Head of caudate nucleus (tissue), 42 donors: Measurements from ENCODE around the gene DMXL1.
"Not testable (repeated sequence)": the region's sequence is repeated elsewhere in the genome, so short reads cannot be mapped to it uniquely, and the experiment has no call there.

Experiments used
- DNase-seq, 42 donors: peaks; one replicate each; pipeline versions ENCODE4 v3.0.0 to v3.0.0-alpha.2; 2020 to 2021; ENCODE audit warnings: mixed read lengths in 7 of 42
- intact Hi-C: fragments of 100-400 bp; cut with DNase I; formaldehyde crosslinking; loops from one replicate; pipeline ENCODE4 v1.15.0; 2022

DMXL1 gene

GRCh38 chr5:119058979-119059529, 11.8 kb upstream of the DMXL1 start:
- intact Hi-C loops: no loop called here
- no peak for DNase-seq

GRCh38 chr5:119059740-119060255, 11.1 kb upstream of the DMXL1 start:
- intact Hi-C loops: no loop called here

DNA sequence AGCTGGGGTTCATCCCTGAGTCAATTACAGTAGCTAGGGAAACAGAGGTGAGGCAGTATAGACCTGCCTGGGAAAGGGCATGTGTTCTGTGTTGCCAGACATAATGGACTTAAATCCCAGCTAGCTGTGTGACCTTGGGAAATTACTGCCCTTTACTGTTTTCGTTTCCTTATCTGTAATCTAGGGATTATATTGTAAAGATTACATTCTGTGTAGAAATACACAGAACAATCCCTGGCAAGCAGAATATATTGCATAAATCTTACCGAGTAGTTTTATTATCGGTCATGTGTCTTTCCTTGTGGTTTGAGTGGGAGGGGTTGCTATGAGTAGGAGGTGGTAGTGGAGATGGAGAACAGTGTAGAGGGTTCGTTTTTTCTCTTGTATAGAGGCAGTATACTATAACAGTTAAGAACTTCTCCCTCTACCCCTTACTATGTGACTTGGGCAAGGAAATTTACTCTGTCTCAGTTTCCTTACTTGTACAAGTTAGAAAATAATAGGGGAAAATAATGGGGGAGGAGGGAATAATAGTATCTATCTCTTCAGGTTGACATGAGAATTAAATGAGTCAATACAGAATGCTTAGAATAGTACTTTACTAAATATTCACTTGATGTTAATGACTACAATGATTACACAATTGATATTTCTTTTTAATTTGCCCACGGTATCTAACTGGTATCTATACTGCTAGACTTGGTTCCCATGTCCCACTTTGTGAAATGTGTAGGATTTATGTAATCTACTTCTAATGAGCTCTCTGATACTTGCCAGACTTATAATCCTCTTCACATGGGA, 7.1 kb upstream of the DMXL1 start:
- intact Hi-C loops: no loop called here
- DNase-seq: peak in 4 of 42 donors; percentile 3 to 23 (median 16)

More at GRCh38 chr5:119059740-119060255, 11.1 kb upstream of the DMXL1 start:
- DNase-seq: no peak

- DNase-seq: no peak
- intact Hi-C loops: no loop called here
Measured at GRCh38 chr5:119067450-119067849, 3.4 kb upstream of the DMXL1 start.

GRCh38 chr5:119070578-119070827, 384 bp upstream of the DMXL1 start:
- peak in 11 of 42 donors; percentile 80 to 94 (median 85) for DNase-seq

DNA sequence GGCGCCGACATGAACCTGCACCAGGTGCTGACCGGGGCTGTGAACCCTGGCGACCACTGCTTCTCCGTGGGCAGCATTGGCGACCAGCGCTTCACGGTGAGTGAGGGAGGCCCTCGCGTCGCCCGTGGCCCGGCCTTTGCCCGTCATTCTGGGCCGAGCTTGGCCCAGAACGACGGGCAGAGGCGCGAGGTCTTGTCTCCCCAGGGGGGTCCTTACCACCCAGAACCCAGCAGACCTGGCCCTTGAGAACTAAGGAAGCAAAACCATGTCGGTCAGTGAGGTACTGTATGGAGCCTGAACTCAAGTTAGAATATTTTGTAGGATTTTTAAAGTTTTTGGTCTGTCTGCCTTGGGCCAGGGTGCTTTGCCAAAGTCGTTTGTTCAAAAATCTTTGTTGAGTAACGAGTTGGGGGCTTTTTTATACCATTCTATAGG, 691 bp downstream of the DMXL1 start:
- DNase-seq: peak in 1 of 42 donors; percentile 38
- intact Hi-C loops: loop anchor here (2.0 to 10.0 kb wide), 2 partner anchors 83 to 193 kb away; partner anchors contain the start of gene DTWD2

More at GRCh38 chr5:119070578-119070827, 384 bp upstream of the DMXL1 start:
- intact Hi-C loops: loop anchor here (2.0 to 10.0 kb wide), 2 partner anchors 82 to 194 kb away; partner anchors contain the start of gene DTWD2

GRCh38 chr5:119072496-119072895, 1.6 kb downstream of the DMXL1 start:
- DNase-seq: no peak
- intact Hi-C loops: loop anchor here (10.0 kb wide), 1 partner anchor 192 kb away; no protein-coding TSS in a partner anchor

GRCh38 chr5:119073746-119074337, 3.0 kb downstream of the DMXL1 start:
- intact Hi-C loops: loop anchor here (10.0 kb wide), 1 partner anchor 191 kb away; no protein-coding TSS in a partner anchor
- not testable (repeated sequence) for DNase-seq

DNA sequence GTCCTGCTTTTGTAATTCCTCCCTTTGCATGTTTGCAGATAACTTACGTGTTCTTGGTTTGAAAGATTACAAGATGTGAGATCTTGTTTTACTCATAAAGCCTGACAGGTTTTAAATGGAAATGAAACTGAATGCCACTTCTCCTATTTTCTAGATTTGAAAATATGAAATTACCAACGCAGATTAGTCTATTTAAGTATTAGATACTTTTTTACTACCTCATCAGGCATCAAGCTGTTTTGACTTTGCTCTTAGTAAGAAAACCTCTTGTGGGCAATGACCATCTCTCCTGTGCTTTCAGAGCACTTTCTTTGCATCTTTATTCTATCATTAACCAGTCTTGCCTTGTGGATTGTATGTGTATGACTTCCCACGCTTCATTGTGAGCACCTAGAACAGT, 3.5 kb downstream of the DMXL1 start:
- intact Hi-C loops: loop anchor here (10.0 kb wide), 1 partner anchor 190 kb away; no protein-coding TSS in a partner anchor
- DNase-seq: no peak

DNA sequence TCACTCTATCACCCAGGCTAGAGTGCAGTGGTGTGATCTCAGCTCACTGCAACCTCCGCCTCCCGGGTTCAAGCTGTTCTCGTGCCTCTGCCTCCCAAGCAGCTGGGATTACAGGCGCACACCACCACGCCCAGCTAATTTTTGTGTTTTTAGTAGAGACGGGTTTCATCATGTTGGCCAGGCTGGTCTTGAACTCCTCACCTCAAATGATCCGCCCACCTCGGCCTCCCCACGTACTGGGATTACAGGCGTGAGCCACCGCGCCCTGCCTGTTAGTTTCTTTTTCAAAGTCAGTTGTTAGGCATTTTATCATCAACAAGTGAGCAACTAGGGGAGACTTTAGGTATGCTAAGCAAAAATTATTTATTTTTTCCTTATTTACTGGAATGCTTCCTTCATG, 4.4 kb downstream of the DMXL1 start:
- DNase-seq: not testable (repeated sequence)
- intact Hi-C loops: loop anchor here (10.0 kb wide), 1 partner anchor 190 kb away; no protein-coding TSS in a partner anchor

- DNase-seq: no peak
- intact Hi-C loops: loop anchor here (10.0 kb wide), 1 partner anchor 189 kb away; no protein-coding TSS in a partner anchor
Measured at GRCh38 chr5:119076080-119076479, 5.2 kb downstream of the DMXL1 start.

- intact Hi-C loops: loop anchor here (10.0 kb wide), 1 partner anchor 187 kb away; no protein-coding TSS in a partner anchor
- DNase-seq: no peak
Measured at GRCh38 chr5:119077444-119077843, 6.6 kb downstream of the DMXL1 start.

DNA sequence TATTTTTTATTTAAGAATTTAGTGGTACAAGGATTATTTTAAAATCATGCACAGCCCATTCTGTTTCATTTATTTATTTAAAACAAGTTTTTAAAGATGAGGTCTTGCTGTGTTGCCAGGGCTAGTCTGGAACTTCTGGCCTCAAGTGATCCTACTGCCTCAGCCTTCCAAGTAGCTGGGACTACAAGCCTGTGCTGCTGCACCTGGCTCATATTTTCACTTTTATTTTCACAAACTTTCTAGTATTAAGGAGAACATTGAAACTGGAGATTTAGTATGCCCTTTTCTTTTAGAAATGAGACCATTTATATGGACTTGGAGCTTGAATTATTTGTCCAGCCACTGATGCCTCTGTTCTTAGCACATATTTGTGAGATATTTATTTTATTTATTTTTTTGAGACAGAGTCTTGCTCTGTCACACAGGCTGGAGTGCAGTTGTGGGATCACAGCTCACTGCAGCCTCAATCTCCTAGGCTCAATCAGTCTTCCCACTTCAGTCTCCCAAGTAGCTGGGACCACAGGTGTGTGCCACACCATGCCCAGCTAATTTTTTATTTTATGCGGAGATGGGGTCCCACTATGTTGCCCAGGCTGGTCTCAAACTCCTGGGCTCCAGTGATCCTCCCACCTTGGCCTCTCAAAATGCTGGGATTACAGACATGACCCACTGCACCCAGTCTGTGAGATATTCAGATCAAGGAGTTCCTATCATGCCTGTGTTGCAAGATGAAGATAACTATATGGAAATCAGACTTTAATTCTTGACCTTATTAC, 7.4 kb downstream of the DMXL1 start:
- intact Hi-C loops: loop anchor here (10.0 kb wide), 1 partner anchor 187 kb away; no protein-coding TSS in a partner anchor
- no peak for DNase-seq

DNA sequence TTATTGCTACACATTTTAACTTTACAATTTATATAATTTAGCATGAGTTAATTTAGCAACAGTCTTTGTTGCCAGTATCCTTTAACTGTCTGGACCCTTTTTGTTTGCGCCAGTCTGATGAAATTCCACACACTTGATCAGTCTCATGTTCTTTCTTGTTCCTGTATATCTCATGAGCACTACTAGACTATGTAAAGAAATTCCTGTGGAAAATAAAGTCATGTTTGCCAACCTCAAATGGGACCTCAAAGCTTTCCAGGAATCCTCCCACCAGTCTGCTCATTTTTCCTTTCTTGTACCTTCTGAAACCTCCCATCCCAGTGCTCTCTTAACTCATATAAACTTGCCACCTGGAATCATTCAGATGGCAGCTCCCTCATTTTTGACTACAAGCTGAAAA, 8.0 kb downstream of the DMXL1 start:
- peak in 2 of 42 donors; percentile 3 to 43 for DNase-seq
- intact Hi-C loops: loop anchor here (10.0 kb wide), 1 partner anchor 186 kb away; no protein-coding TSS in a partner anchor

- intact Hi-C loops: loop anchor here (10.0 kb wide), 1 partner anchor 185 kb away; no protein-coding TSS in a partner anchor
Measured at GRCh38 chr5:119079318-119079921, 8.5 kb downstream of the DMXL1 start.

GRCh38 chr5:119080936-119081335, 10.0 kb downstream of the DMXL1 start:
- intact Hi-C loops: no loop called here
- no peak for DNase-seq

More at GRCh38 chr5:119079318-119079921, 8.5 kb downstream of the DMXL1 start:
- no peak for DNase-seq

- intact Hi-C loops: no loop called here
Measured at GRCh38 chr5:119082691-119083090, 11.8 kb downstream of the DMXL1 start.

GRCh38 chr5:119083679-119084078, 12.8 kb downstream of the DMXL1 start:
- DNase-seq: no peak
- intact Hi-C loops: no loop called here

More at GRCh38 chr5:119082691-119083090, 11.8 kb downstream of the DMXL1 start:
- no peak for DNase-seq
